ENCODE results near the gene GOLGA6L7. TPM values are rescaled to one million over a fixed set of nuclear protein-coding genes. Genes with fewer than 3 reads are reported as not detected.

The GOLGA6L7 gene
- total and polyA plus RNA-seq, 2 experiments from 2014 or later = 0.47 TPM; not detected in 1

DNA sequence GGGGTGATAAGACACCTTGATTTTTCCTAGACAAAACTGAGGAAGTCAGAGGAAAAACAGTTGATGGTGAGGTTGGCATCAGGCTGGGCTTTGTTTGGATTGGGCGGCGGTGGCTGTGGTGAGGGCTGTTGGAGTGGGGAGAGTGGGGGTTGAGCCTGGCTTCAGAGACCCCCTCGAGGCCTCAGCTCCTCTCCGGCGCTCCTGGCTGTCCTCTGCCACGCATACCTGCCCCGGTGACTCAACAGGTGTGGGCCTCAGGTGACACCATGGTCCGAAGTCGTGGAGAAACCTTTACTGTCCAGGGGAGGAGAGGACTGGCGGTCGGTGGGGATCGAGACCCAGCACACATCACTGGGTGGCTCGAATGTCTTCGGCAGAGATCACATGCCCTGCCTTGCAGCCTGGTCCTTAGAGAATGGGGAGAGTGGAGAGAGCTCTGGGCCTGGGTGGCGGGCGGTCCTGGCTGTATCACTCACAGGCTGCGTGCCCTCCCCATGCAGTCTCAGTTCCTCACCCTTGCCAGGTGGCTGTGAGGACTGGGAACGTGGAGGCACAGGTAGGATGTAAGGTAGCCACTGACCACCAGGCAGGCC is 40.0 kb upstream of the GOLGA6L7 start:
- no peak overlapping the region for H3K27ac Mint-ChIP-seq
- H3K36me3 ChIP-seq (ENCODE audit: insufficient read depth) = no peaks in the 10 kb centered on the region
- no peak overlapping the region for H3K27ac ChIP-seq (ENCODE audit: low read depth)
- H3K27me3 Mint-ChIP-seq (ENCODE audit: insufficient read depth, low read depth, poor library complexity) = peaks cover 29% of the 10 kb centered on the region
- no peak overlapping the region; the same call in 2 of the 3 replicates for H3K4me3 Mint-ChIP-seq
- peaks cover 36% of the 10 kb centered on the region for H3K27me3 ChIP-seq (ENCODE audit: insufficient read depth)
- no peak for DNase-seq (ENCODE audit: low spot score)
- peaks cover 5% of the 10 kb centered on the region; the same call in 1 of the 2 replicates for H3K4me1 ChIP-seq (ENCODE audit: insufficient read depth)
- peaks cover 16% of the 10 kb centered on the region for H3K4me1 Mint-ChIP-seq
- ATAC-seq = no peak
- H3K9me2 ChIP-seq (ENCODE audit: insufficient read depth) = no peaks in the 10 kb centered on the region
- H3K9me3 Mint-ChIP-seq = no peaks in the 10 kb centered on the region; the same call in 2 of the 3 replicates
- no peaks in the 10 kb centered on the region for H3F3A ChIP-seq (replicated peaks; ENCODE audit: low read depth)
- H3K36me3 Mint-ChIP-seq (ENCODE audit: low read depth) = no peaks in the 10 kb centered on the region; the same call in 2 of the 3 replicates
- H4K20me1 ChIP-seq (replicated peaks; ENCODE audit: insufficient read depth) = no peaks in the 10 kb centered on the region
- H3K79me2 ChIP-seq (replicated peaks; ENCODE audit: insufficient read depth) = no peaks in the 10 kb centered on the region
- H3K4me3 ChIP-seq = no peak overlapping the region
- no peak overlapping the region for H2AFZ ChIP-seq
- no peak for TF ChIP-seq NANOG (IDR thresholded peaks at IDR 0.05; ENCODE audit: borderline replicate concordance)
- TF ChIP-seq CREB1 (CRISPR knock-in tag; IDR thresholded peaks at IDR 0.05; ENCODE audit: low read depth) = no peak
- TF ChIP-seq, protein P1, sequence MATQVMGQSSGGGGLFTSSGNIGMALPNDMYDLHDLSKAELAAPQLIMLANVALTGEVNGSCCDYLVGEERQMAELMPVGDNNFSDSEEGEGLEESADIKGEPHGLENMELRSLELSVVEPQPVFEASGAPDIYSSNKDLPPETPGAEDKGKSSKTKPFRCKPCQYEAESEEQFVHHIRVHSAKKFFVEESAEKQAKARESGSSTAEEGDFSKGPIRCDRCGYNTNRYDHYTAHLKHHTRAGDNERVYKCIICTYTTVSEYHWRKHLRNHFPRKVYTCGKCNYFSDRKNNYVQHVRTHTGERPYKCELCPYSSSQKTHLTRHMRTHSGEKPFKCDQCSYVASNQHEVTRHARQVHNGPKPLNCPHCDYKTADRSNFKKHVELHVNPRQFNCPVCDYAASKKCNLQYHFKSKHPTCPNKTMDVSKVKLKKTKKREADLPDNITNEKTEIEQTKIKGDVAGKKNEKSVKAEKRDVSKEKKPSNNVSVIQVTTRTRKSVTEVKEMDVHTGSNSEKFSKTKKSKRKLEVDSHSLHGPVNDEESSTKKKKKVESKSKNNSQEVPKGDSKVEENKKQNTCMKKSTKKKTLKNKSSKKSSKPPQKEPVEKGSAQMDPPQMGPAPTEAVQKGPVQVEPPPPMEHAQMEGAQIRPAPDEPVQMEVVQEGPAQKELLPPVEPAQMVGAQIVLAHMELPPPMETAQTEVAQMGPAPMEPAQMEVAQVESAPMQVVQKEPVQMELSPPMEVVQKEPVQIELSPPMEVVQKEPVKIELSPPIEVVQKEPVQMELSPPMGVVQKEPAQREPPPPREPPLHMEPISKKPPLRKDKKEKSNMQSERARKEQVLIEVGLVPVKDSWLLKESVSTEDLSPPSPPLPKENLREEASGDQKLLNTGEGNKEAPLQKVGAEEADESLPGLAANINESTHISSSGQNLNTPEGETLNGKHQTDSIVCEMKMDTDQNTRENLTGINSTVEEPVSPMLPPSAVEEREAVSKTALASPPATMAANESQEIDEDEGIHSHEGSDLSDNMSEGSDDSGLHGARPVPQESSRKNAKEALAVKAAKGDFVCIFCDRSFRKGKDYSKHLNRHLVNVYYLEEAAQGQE (IDR thresholded peaks at IDR 0.05; ENCODE audit: unreplicated experiment) = no peak
- no peak for TF ChIP-seq STAT1 (IDR thresholded peaks at IDR 0.05; ENCODE audit: unreplicated experiment)
- TF ChIP-seq, protein P2, sequence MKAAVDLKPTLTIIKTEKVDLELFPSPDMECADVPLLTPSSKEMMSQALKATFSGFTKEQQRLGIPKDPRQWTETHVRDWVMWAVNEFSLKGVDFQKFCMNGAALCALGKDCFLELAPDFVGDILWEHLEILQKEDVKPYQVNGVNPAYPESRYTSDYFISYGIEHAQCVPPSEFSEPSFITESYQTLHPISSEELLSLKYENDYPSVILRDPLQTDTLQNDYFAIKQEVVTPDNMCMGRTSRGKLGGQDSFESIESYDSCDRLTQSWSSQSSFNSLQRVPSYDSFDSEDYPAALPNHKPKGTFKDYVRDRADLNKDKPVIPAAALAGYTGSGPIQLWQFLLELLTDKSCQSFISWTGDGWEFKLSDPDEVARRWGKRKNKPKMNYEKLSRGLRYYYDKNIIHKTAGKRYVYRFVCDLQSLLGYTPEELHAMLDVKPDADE (IDR thresholded peaks at IDR 0.05) = no peak
- TF ChIP-seq EZH2 (IDR thresholded peaks at IDR 0.05; ENCODE audit: low read depth, unreplicated experiment) = no peak
- no peak for TF ChIP-seq EZH2phosphoT487 (IDR thresholded peaks at IDR 0.05; ENCODE audit: unreplicated experiment)
- TF ChIP-seq ZNF331 (CRISPR knock-in tag; IDR thresholded peaks at IDR 0.05; ENCODE audit: low read depth) = no peak
- no peak for TF ChIP-seq ZNF114 (CRISPR knock-in tag; IDR thresholded peaks at IDR 0.05)
- TF ChIP-seq, protein P3, sequence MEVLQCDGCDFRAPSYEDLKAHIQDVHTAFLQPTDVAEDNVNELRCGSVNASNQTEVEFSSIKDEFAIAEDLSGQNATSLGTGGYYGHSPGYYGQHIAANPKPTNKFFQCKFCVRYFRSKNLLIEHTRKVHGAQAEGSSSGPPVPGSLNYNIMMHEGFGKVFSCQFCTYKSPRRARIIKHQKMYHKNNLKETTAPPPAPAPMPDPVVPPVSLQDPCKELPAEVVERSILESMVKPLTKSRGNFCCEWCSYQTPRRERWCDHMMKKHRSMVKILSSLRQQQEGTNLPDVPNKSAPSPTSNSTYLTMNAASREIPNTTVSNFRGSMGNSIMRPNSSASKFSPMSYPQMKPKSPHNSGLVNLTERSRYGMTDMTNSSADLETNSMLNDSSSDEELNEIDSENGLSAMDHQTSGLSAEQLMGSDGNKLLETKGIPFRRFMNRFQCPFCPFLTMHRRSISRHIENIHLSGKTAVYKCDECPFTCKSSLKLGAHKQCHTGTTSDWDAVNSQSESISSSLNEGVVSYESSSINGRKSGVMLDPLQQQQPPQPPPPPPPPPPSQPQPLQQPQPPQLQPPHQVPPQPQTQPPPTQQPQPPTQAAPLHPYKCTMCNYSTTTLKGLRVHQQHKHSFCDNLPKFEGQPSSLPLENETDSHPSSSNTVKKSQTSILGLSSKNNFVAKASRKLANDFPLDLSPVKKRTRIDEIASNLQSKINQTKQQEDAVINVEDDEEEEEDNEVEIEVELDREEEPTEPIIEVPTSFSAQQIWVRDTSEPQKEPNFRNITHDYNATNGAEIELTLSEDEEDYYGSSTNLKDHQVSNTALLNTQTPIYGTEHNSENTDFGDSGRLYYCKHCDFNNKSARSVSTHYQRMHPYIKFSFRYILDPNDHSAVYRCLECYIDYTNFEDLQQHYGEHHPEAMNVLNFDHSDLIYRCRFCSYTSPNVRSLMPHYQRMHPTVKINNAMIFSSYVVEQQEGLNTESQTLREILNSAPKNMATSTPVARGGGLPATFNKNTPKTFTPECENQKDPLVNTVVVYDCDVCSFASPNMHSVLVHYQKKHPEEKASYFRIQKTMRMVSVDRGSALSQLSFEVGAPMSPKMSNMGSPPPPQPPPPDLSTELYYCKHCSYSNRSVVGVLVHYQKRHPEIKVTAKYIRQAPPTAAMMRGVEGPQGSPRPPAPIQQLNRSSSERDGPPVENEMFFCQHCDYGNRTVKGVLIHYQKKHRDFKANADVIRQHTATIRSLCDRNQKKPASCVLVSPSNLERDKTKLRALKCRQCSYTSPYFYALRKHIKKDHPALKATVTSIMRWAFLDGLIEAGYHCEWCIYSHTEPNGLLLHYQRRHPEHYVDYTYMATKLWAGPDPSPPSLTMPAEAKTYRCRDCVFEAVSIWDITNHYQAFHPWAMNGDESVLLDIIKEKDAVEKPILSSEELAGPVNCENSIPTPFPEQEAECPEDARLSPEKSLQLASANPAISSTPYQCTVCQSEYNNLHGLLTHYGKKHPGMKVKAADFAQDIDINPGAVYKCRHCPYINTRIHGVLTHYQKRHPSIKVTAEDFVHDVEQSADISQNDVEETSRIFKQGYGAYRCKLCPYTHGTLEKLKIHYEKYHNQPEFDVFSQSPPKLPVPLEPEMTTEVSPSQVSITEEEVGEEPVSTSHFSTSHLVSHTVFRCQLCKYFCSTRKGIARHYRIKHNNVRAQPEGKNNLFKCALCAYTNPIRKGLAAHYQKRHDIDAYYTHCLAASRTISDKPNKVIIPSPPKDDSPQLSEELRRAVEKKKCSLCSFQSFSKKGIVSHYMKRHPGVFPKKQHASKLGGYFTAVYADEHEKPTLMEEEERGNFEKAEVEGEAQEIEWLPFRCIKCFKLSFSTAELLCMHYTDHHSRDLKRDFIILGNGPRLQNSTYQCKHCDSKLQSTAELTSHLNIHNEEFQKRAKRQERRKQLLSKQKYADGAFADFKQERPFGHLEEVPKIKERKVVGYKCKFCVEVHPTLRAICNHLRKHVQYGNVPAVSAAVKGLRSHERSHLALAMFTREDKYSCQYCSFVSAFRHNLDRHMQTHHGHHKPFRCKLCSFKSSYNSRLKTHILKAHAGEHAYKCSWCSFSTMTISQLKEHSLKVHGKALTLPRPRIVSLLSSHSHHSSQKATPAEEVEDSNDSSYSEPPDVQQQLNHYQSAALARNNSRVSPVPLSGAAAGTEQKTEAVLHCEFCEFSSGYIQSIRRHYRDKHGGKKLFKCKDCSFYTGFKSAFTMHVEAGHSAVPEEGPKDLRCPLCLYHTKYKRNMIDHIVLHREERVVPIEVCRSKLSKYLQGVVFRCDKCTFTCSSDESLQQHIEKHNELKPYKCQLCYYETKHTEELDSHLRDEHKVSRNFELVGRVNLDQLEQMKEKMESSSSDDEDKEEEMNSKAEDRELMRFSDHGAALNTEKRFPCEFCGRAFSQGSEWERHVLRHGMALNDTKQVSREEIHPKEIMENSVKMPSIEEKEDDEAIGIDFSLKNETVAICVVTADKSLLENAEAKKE (CRISPR knock-in tag; IDR thresholded peaks at IDR 0.05) = no peak
- TF ChIP-seq JUNB (IDR thresholded peaks at IDR 0.05; ENCODE audit: unreplicated experiment) = no peak
- TF ChIP-seq, protein P4, sequence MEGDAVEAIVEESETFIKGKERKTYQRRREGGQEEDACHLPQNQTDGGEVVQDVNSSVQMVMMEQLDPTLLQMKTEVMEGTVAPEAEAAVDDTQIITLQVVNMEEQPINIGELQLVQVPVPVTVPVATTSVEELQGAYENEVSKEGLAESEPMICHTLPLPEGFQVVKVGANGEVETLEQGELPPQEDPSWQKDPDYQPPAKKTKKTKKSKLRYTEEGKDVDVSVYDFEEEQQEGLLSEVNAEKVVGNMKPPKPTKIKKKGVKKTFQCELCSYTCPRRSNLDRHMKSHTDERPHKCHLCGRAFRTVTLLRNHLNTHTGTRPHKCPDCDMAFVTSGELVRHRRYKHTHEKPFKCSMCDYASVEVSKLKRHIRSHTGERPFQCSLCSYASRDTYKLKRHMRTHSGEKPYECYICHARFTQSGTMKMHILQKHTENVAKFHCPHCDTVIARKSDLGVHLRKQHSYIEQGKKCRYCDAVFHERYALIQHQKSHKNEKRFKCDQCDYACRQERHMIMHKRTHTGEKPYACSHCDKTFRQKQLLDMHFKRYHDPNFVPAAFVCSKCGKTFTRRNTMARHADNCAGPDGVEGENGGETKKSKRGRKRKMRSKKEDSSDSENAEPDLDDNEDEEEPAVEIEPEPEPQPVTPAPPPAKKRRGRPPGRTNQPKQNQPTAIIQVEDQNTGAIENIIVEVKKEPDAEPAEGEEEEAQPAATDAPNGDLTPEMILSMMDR (conservative IDR thresholded peaks at IDR 0.05; ENCODE audit: low read depth in 2 of 2) = no peak
- TF ChIP-seq POLR2AphosphoS5 (IDR thresholded peaks at IDR 0.05; ENCODE audit: low read depth) = no peak
- no peak overlapping the region for H3K4me2 ChIP-seq

Data from GM23338 (cell line).